ENCODE data around the gene FANCI. TPM values are rescaled to one million over a fixed set of nuclear protein-coding genes. Genes with fewer than 3 reads are reported as not detected.

FANCI gene
- total and polyA plus RNA-seq, 2 experiments from 2014 or later = 63.6 to 66.8 TPM

- Mint-ChIP-seq H3K27ac (no peak overlapping the region), H3K4me3 (no peak overlapping the region), H3K36me3 (ENCODE audit: low read depth) (peaks cover 89% of the 10 kb centered on the region), H3K4me1 (no peaks in the 10 kb centered on the region), H3K27me3 (ENCODE audit: insufficient read depth, low read depth, poor library complexity) (peaks cover 11% of the 10 kb centered on the region), H3K9me3 (no peaks in the 10 kb centered on the region; the same call in 2 of the 3 replicates)
- Histone ChIP-seq H4K20me1 (replicated peaks; ENCODE audit: insufficient read depth) (peaks cover 31% of the 10 kb centered on the region), H3K27me3 (ENCODE audit: insufficient read depth) (no peaks in the 10 kb centered on the region), H2AFZ (no peak overlapping the region), H3K79me2 (replicated peaks; ENCODE audit: insufficient read depth) (no peaks in the 10 kb centered on the region), H3K4me3 (no peak overlapping the region), H3K4me1 (ENCODE audit: insufficient read depth) (no peaks in the 10 kb centered on the region), H3K27ac (ENCODE audit: low read depth) (no peak overlapping the region), H3K36me3 (ENCODE audit: insufficient read depth) (peaks cover 54% of the 10 kb centered on the region), H3F3A (replicated peaks; ENCODE audit: low read depth) (peaks cover 10% of the 10 kb centered on the region), H3K9me2 (ENCODE audit: insufficient read depth) (no peaks in the 10 kb centered on the region), H3K4me2 (no peak overlapping the region)
- TF ChIP-seq ETS1 (IDR thresholded peaks at IDR 0.05) (no peak), CTCF (conservative IDR thresholded peaks at IDR 0.05; ENCODE audit: low read depth in 2 of 2) (no peak), STAT1 (IDR thresholded peaks at IDR 0.05; ENCODE audit: unreplicated experiment) (no peak), EZH2phosphoT487 (IDR thresholded peaks at IDR 0.05; ENCODE audit: unreplicated experiment) (no peak), ZNF114 (CRISPR knock-in tag; IDR thresholded peaks at IDR 0.05) (no peak), POLR2AphosphoS5 (IDR thresholded peaks at IDR 0.05; ENCODE audit: low read depth) (no peak), CREB1 (CRISPR knock-in tag; IDR thresholded peaks at IDR 0.05; ENCODE audit: low read depth) (no peak), ZNF462 (CRISPR knock-in tag; IDR thresholded peaks at IDR 0.05) (no peak), REST (IDR thresholded peaks at IDR 0.05; ENCODE audit: unreplicated experiment) (no peak), ZNF331 (CRISPR knock-in tag; IDR thresholded peaks at IDR 0.05; ENCODE audit: low read depth) (no peak), NANOG (IDR thresholded peaks at IDR 0.05; ENCODE audit: borderline replicate concordance) (no peak), JUNB (IDR thresholded peaks at IDR 0.05; ENCODE audit: unreplicated experiment) (no peak), EZH2 (IDR thresholded peaks at IDR 0.05; ENCODE audit: low read depth, unreplicated experiment) (no peak)
- DNase-seq (ENCODE audit: low spot score) (no peak), ATAC-seq (no peak)
Measured at GRCh38 chr15:89320200-89320599, 76.4 kb downstream of the FANCI start.

Data from GM23338 (cell line).